ENCODE measurements around the gene FDXR.

Gene FDXR

GRCh38 chr17:74842146-74842598, 30.6 kb downstream of the FDXR start:
- no peak for TF ChIP-seq CTCF (IDR thresholded peaks at IDR 0.05; ENCODE audit: insufficient read depth, low read length, poor library complexity, severe bottlenecking)
- Histone ChIP-seq H3K4me3 (replicated peaks; ENCODE audit: low read depth, low read length) (no peak overlapping the region), H3K36me3 (ENCODE audit: control insufficient read depth, insufficient read depth, low read length) (peaks cover 1% of the 10 kb centered on the region), H3K27me3 (replicated peaks; ENCODE audit: control insufficient read depth, insufficient read depth, low read length) (no peaks in the 10 kb centered on the region)
- DNase-seq (ENCODE audit: extremely low read depth, insufficient read length): no peak

GRCh38 chr17:74840989-74841666, 31.7 kb downstream of the FDXR start:
- no peak for DNase-seq (ENCODE audit: extremely low read depth, insufficient read length)
- H3K27me3 ChIP-seq (replicated peaks; ENCODE audit: control insufficient read depth, insufficient read depth, low read length): no peaks in the 10 kb centered on the region
- H3K36me3 ChIP-seq (ENCODE audit: control insufficient read depth, insufficient read depth, low read length): peaks cover 7% of the 10 kb centered on the region
- TF ChIP-seq CTCF (IDR thresholded peaks at IDR 0.05; ENCODE audit: insufficient read depth, low read length, poor library complexity, severe bottlenecking): no peak
- no peak overlapping the region for H3K4me3 ChIP-seq (replicated peaks; ENCODE audit: low read depth, low read length)

GRCh38 chr17:74839990-74840852, 32.6 kb downstream of the FDXR start:
- TF ChIP-seq CTCF (IDR thresholded peaks at IDR 0.05; ENCODE audit: insufficient read depth, low read length, poor library complexity, severe bottlenecking): no peak
- no peaks in the 10 kb centered on the region for H3K27me3 ChIP-seq (replicated peaks; ENCODE audit: control insufficient read depth, insufficient read depth, low read length)
- H3K36me3 ChIP-seq (ENCODE audit: control insufficient read depth, insufficient read depth, low read length): peaks cover 9% of the 10 kb centered on the region
- H3K4me3 ChIP-seq (replicated peaks; ENCODE audit: low read depth, low read length): no peak overlapping the region
- DNase-seq (ENCODE audit: extremely low read depth, insufficient read length): no peak

- Histone ChIP-seq H3K36me3 (ENCODE audit: control insufficient read depth, insufficient read depth, low read length) (peaks cover 9% of the 10 kb centered on the region), H3K4me3 (replicated peaks; ENCODE audit: low read depth, low read length) (no peak overlapping the region), H3K27me3 (replicated peaks; ENCODE audit: control insufficient read depth, insufficient read depth, low read length) (no peaks in the 10 kb centered on the region)
- no peak for TF ChIP-seq CTCF (IDR thresholded peaks at IDR 0.05; ENCODE audit: insufficient read depth, low read length, poor library complexity, severe bottlenecking)
- no peak for DNase-seq (ENCODE audit: extremely low read depth, insufficient read length)
Observed at GRCh38 chr17:74838274-74838673, 34.5 kb downstream of the FDXR start.

GRCh38 chr17:74836691-74837467, 35.9 kb downstream of the FDXR start:
- peaks cover 9% of the 10 kb centered on the region for H3K36me3 ChIP-seq (ENCODE audit: control insufficient read depth, insufficient read depth, low read length)
- no peaks in the 10 kb centered on the region for H3K27me3 ChIP-seq (replicated peaks; ENCODE audit: control insufficient read depth, insufficient read depth, low read length)
- DNase-seq (ENCODE audit: extremely low read depth, insufficient read length): no peak
- TF ChIP-seq CTCF (IDR thresholded peaks at IDR 0.05; ENCODE audit: insufficient read depth, low read length, poor library complexity, severe bottlenecking): no peak
- H3K4me3 ChIP-seq (replicated peaks; ENCODE audit: low read depth, low read length): no peak overlapping the region

Data from GM06990 (cell line).